Measurements from ENCODE around the gene CPED1.

The CPED1 gene

GRCh38 chr7:121069346-121070100 lies 81.0 kb downstream of the CPED1 start:
- H4K20me1 ChIP-seq (ENCODE audit: insufficient read depth, low read length): no peaks in the 10 kb centered on the region
- H3K4me1 ChIP-seq (ENCODE audit: insufficient read depth, low read length, severe bottlenecking): no peaks in the 10 kb centered on the region
- no peak overlapping the region for H3K9ac ChIP-seq (ENCODE audit: low read length)
- no peaks in the 10 kb centered on the region for H3F3A ChIP-seq (ENCODE audit: insufficient read depth, low read length)
- H3K36me3 ChIP-seq (ENCODE audit: insufficient read depth, low read length): no peaks in the 10 kb centered on the region
- no peak overlapping the region for H2AFZ ChIP-seq (ENCODE audit: low read length)
- no peak overlapping the region for H3K27ac ChIP-seq (ENCODE audit: low read depth, low read length, poor library complexity, severe bottlenecking)
- no peaks in the 10 kb centered on the region for H3K27me3 ChIP-seq (ENCODE audit: insufficient read depth, low read length)
- no peak overlapping the region for H3K4me3 ChIP-seq (ENCODE audit: low read depth, low read length, poor library complexity, severe bottlenecking)
- TF ChIP-seq EZH2 (IDR thresholded peaks at IDR 0.05; ENCODE audit: borderline replicate concordance, low read length) (no peak), CTCF (IDR thresholded peaks at IDR 0.05; ENCODE audit: low read length) (no peak)
- H3K9me2 ChIP-seq (ENCODE audit: low read depth, low read length): no peaks in the 10 kb centered on the region
- no peaks in the 10 kb centered on the region for H3K79me2 ChIP-seq (ENCODE audit: insufficient read depth, low read length)
- no peak overlapping the region for H3K4me2 ChIP-seq (ENCODE audit: low read length)
- no peaks in the 10 kb centered on the region for H3K9me3 ChIP-seq (ENCODE audit: low read length)

- Histone ChIP-seq H3K4me1 (ENCODE audit: insufficient read depth, low read length, severe bottlenecking) (no peaks in the 10 kb centered on the region), H3K27ac (ENCODE audit: low read depth, low read length, poor library complexity, severe bottlenecking) (no peak overlapping the region)
- TF ChIP-seq CTCF (IDR thresholded peaks at IDR 0.05; ENCODE audit: low read length): no peak
- no peak for TF ChIP-seq EZH2 (IDR thresholded peaks at IDR 0.05; ENCODE audit: borderline replicate concordance, low read length)
Observed at GRCh38 chr7:121071132-121071531, 82.6 kb downstream of the CPED1 start.

GRCh38 chr7:121071662-121072061 lies 83.2 kb downstream of the CPED1 start:
- Histone ChIP-seq H3K4me2 (ENCODE audit: low read length) (no peak overlapping the region), H2AFZ (ENCODE audit: low read length) (no peak overlapping the region), H3K9me2 (ENCODE audit: low read depth, low read length) (no peaks in the 10 kb centered on the region), H3F3A (ENCODE audit: insufficient read depth, low read length) (no peaks in the 10 kb centered on the region), H3K9me3 (ENCODE audit: low read length) (no peaks in the 10 kb centered on the region), H3K4me3 (ENCODE audit: low read depth, low read length, poor library complexity, severe bottlenecking) (no peak overlapping the region), H3K36me3 (ENCODE audit: insufficient read depth, low read length) (no peaks in the 10 kb centered on the region), H3K27ac (ENCODE audit: low read depth, low read length, poor library complexity, severe bottlenecking) (no peak overlapping the region), H3K9ac (ENCODE audit: low read length) (no peak overlapping the region), H3K79me2 (ENCODE audit: insufficient read depth, low read length) (no peaks in the 10 kb centered on the region), H3K4me1 (ENCODE audit: insufficient read depth, low read length, severe bottlenecking) (no peaks in the 10 kb centered on the region), H3K27me3 (ENCODE audit: insufficient read depth, low read length) (no peaks in the 10 kb centered on the region), H4K20me1 (ENCODE audit: insufficient read depth, low read length) (no peaks in the 10 kb centered on the region)
- TF ChIP-seq EZH2 (IDR thresholded peaks at IDR 0.05; ENCODE audit: borderline replicate concordance, low read length): no peak
- TF ChIP-seq CTCF (IDR thresholded peaks at IDR 0.05; ENCODE audit: low read length): no peak

More at GRCh38 chr7:121071132-121071531, 82.6 kb downstream of the CPED1 start:
- Histone ChIP-seq H3K36me3 (ENCODE audit: insufficient read depth, low read length) (no peaks in the 10 kb centered on the region), H4K20me1 (ENCODE audit: insufficient read depth, low read length) (no peaks in the 10 kb centered on the region), H3K9me3 (ENCODE audit: low read length) (no peaks in the 10 kb centered on the region), H3K79me2 (ENCODE audit: insufficient read depth, low read length) (no peaks in the 10 kb centered on the region), H3K4me2 (ENCODE audit: low read length) (no peak overlapping the region), H3K9me2 (ENCODE audit: low read depth, low read length) (no peaks in the 10 kb centered on the region), H3K4me3 (ENCODE audit: low read depth, low read length, poor library complexity, severe bottlenecking) (no peak overlapping the region), H2AFZ (ENCODE audit: low read length) (no peak overlapping the region), H3K9ac (ENCODE audit: low read length) (no peak overlapping the region), H3F3A (ENCODE audit: insufficient read depth, low read length) (no peaks in the 10 kb centered on the region), H3K27me3 (ENCODE audit: insufficient read depth, low read length) (no peaks in the 10 kb centered on the region)

Measured in OCI-LY1 (cell line).